Karpas-422 (cell line): Measurements from ENCODE around the gene MOB1B. TPM values are rescaled to one million over a fixed set of nuclear protein-coding genes. Genes with fewer than 3 reads are reported as not detected.
A peak's percentile ranks its signal among the peaks of the same experiment; 100 is the strongest.
"Not testable (repeated sequence)": the region's sequence is repeated elsewhere in the genome, so short reads cannot be mapped to it uniquely, and the experiment has no call there.

Experiments used
- DNase-seq: peaks from one replicate; pipeline ENCODE4 v3.0.0-alpha.2; 2015
- H2AFZ ChIP-seq: fragments of 200-600 bp; sonication (generic); 2 replicates; pipeline ENCODE4 v1.6.1; 2014; ENCODE audit warnings: antibody characterized with exemption, low read length, mixed read lengths
- H3K27ac ChIP-seq: fragments of 200-600 bp; sonication (generic); 2 replicates; pipeline ENCODE4 v1.5.1; 2014; ENCODE audit warnings: mild to moderate bottlenecking, low read length, moderate library complexity
- H3K27me3 ChIP-seq: fragments of 200-600 bp; sonication (generic); 2 replicates; pipeline ENCODE4 v1.6.1; 2014; ENCODE audit warnings: low read length, mixed read lengths
- H3K36me3 ChIP-seq: fragments of 200-600 bp; sonication (generic); 2 replicates; pipeline ENCODE4 v1.6.1; 2014; ENCODE audit warnings: low read length, mixed read lengths; ENCODE audit not compliant: insufficient read depth
- H3K4me1 ChIP-seq: fragments of 200-600 bp; sonication (generic); 2 replicates; pipeline ENCODE4 v1.6.1; 2014; ENCODE audit warnings: mild to moderate bottlenecking, low read length, mixed read lengths
- H3K4me2 ChIP-seq: fragments of 200-600 bp; sonication (generic); 2 replicates; pipeline ENCODE4 v1.6.1; 2014; ENCODE audit warnings: low read length, low read depth, mild to moderate bottlenecking; ENCODE audit not compliant: poor library complexity, severe bottlenecking
- H3K4me3 ChIP-seq: fragments of 200-600 bp; sonication (generic); 2 replicates; pipeline ENCODE4 v1.5.1; 2014; ENCODE audit warnings: mild to moderate bottlenecking, antibody characterized with exemption, low read length, mixed read lengths
- H3K79me2 ChIP-seq: fragments of 200-600 bp; sonication (generic); 2 replicates; pipeline ENCODE4 v1.6.1; 2014; ENCODE audit warnings: mild to moderate bottlenecking, low read length, mixed read lengths
- H3K9ac ChIP-seq: fragments of 200-600 bp; sonication (generic); 2 replicates; pipeline ENCODE4 v1.6.0; 2014; ENCODE audit warnings: low read length
- H3K9me2 ChIP-seq: fragments of 200-600 bp; sonication (generic), shearing (Covaris generic); replicated peaks from 2 replicates; pipeline ENCODE4 v1.6.0; 2014; ENCODE audit warnings: mild to moderate bottlenecking, low read length, moderate library complexity; ENCODE audit not compliant: insufficient read depth
- H3K9me3 ChIP-seq: fragments of 300-700, 200-600 bp; sonication (generic); 2 replicates; pipeline ENCODE4 v1.6.1; 2014; ENCODE audit warnings: low read length, mixed read lengths
- H4K20me1 ChIP-seq: fragments of 200-600 bp; sonication (generic); 2 replicates; pipeline ENCODE4 v1.6.1; 2014; ENCODE audit warnings: mild to moderate bottlenecking, antibody characterized with exemption, low read length, low read depth; ENCODE audit not compliant: insufficient read depth
- total RNA-seq: library from RNA; depleted of rRNA; stranded (reverse); fragments of >200 nt; shearing (Covaris generic); gene quantifications from 2 replicates; pipeline ENCODE4 v1.2.3, GENCODE V29; 2014; ENCODE audit warnings: low replicate concordance

The MOB1B gene
- total RNA-seq, 1 experiment from 2014 or later = 55.6 TPM

GRCh38 chr4:70877556-70877955 is 24.6 kb upstream of the MOB1B start:
- H3K27me3 ChIP-seq = no peaks in the 10 kb centered on the region
- no peaks in the 10 kb centered on the region for H4K20me1 ChIP-seq
- H3K4me2 ChIP-seq = no peak overlapping the region
- no peaks in the 10 kb centered on the region for H3K79me2 ChIP-seq
- peak overlapping the region; percentile 62; the same call in 1 of the 2 replicates for H2AFZ ChIP-seq
- DNase-seq = no peak
- H3K36me3 ChIP-seq = no peaks in the 10 kb centered on the region
- no peaks in the 10 kb centered on the region for H3K9me3 ChIP-seq
- no peaks in the 10 kb centered on the region for H3K9me2 ChIP-seq
- H3K9ac ChIP-seq = no peak overlapping the region
- no peak overlapping the region for H3K4me3 ChIP-seq
- no peak overlapping the region for H3K27ac ChIP-seq
- H3K4me1 ChIP-seq = peaks cover 22% of the 10 kb centered on the region

GRCh38 chr4:70880739-70881138 is 21.4 kb upstream of the MOB1B start:
- Histone ChIP-seq H3K4me2 (no peak overlapping the region), H3K27me3 (no peaks in the 10 kb centered on the region), H3K36me3 (no peaks in the 10 kb centered on the region), H3K79me2 (no peaks in the 10 kb centered on the region), H3K9ac (no peak overlapping the region), H3K27ac (no peak overlapping the region), H3K4me1 (peaks cover 6% of the 10 kb centered on the region), H4K20me1 (no peaks in the 10 kb centered on the region), H3K9me2 (no peaks in the 10 kb centered on the region), H2AFZ (no peak overlapping the region), H3K9me3 (no peaks in the 10 kb centered on the region), H3K4me3 (no peak overlapping the region)
- no peak for DNase-seq

DNA sequence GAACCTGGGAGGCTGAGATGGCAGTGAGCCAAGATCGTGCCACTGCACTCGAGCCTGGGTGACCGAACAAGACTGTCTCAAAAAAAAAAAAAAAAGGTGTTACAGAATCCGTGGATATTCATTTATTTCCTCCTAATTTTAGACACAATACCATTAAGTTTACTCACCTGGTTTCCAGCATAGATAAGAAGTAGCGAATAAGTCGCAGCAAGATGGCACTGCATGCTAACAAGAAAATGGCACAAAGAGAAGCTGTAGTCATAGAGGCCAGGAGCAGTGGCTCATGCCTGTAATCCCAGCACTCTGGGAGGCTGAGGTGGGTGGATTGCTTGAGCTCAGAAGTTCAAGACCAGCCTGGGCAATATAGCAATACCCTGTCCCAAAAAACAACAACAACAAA is 17.0 kb upstream of the MOB1B start:
- Histone ChIP-seq H2AFZ (no peak overlapping the region), H3K9me3 (no peaks in the 10 kb centered on the region), H3K36me3 (no peaks in the 10 kb centered on the region), H3K4me3 (no peak overlapping the region), H3K27me3 (no peaks in the 10 kb centered on the region), H3K4me2 (no peak overlapping the region), H3K4me1 (no peaks in the 10 kb centered on the region), H3K79me2 (no peaks in the 10 kb centered on the region), H3K9ac (no peak overlapping the region), H3K9me2 (no peaks in the 10 kb centered on the region), H3K27ac (no peak overlapping the region), H4K20me1 (no peaks in the 10 kb centered on the region)
- no peak for DNase-seq

DNA sequence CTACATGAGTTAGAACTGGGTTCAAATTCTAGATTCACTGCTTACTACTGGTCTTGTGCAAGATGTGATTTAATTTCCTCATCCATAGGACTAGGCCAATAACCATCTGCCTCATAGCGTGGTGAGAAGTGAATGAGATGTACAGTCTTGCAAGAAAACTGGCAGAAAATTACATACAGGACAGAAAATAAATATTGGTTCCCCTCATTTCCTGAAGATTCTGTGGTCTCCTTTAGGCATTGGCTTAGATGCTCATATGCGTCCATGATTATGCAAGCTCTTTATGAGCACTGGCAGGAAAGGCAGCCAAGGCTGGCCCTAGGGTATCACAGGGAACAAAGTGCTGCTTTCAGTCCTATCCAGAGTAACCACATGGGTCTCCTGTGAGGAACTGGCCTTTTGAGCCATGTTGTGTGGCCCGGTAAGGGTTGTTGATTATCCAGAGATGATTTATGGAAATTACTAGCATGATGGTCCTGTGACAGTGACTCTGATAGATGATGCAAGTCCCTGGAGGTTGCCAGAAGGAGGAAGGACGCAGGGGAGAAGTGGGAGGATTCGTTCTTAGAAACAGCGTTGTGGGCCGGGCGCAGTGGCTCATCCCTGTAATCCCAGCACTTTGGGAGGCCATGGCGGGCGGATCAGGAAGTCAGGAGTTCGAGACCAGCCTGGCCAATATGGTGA is 9.9 kb upstream of the MOB1B start:
- H3K4me2 ChIP-seq = no peak overlapping the region
- no peak overlapping the region for H3K9ac ChIP-seq
- H3K79me2 ChIP-seq = no peaks in the 10 kb centered on the region
- peaks cover 8% of the 10 kb centered on the region for H3K4me1 ChIP-seq
- H2AFZ ChIP-seq = no peak overlapping the region; the same call in 1 of the 2 replicates
- no peak overlapping the region for H3K4me3 ChIP-seq
- no peaks in the 10 kb centered on the region for H4K20me1 ChIP-seq
- no peaks in the 10 kb centered on the region for H3K36me3 ChIP-seq
- no peaks in the 10 kb centered on the region for H3K9me2 ChIP-seq
- H3K27ac ChIP-seq = no peak overlapping the region
- no peaks in the 10 kb centered on the region for H3K9me3 ChIP-seq
- H3K27me3 ChIP-seq = no peaks in the 10 kb centered on the region
- DNase-seq = no peak

- H3K27ac ChIP-seq = no peak overlapping the region
- no peaks in the 10 kb centered on the region for H3K9me3 ChIP-seq
- H3K4me2 ChIP-seq = no peak overlapping the region
- no peak overlapping the region for H2AFZ ChIP-seq
- no peaks in the 10 kb centered on the region for H4K20me1 ChIP-seq
- no peaks in the 10 kb centered on the region for H3K79me2 ChIP-seq
- DNase-seq = no peak
- no peaks in the 10 kb centered on the region for H3K9me2 ChIP-seq
- no peak overlapping the region for H3K9ac ChIP-seq
- H3K4me3 ChIP-seq = no peak overlapping the region
- no peaks in the 10 kb centered on the region for H3K36me3 ChIP-seq
- peaks cover 8% of the 10 kb centered on the region for H3K4me1 ChIP-seq
- no peaks in the 10 kb centered on the region for H3K27me3 ChIP-seq
Observed at GRCh38 chr4:70893790-70894189, 8.4 kb upstream of the MOB1B start.

DNA sequence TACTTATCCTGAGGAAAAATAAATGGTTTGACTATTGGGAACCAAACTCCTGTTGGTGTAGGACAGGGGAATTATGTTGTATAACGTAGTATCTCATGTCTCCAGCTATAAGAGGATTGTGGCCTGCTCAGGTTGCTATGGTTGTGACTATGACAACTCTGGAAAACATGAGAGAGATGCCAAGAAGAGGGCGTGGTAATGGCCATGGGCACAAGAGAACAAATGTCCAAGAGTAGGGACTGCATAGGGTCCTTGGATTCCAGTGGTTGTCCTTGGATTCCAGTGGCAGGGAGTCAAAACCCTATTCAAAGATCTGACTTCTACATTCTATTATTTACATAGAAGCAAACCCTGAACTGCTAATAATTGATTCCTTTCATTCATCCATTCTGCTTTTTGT is 6.8 kb upstream of the MOB1B start:
- Histone ChIP-seq H3K9ac (no peak overlapping the region), H3K36me3 (no peaks in the 10 kb centered on the region), H4K20me1 (no peaks in the 10 kb centered on the region), H2AFZ (no peak overlapping the region; the same call in 1 of the 2 replicates), H3K27ac (no peak overlapping the region), H3K4me2 (no peak overlapping the region), H3K9me2 (no peaks in the 10 kb centered on the region), H3K4me3 (no peak overlapping the region), H3K4me1 (peaks cover 8% of the 10 kb centered on the region), H3K27me3 (no peaks in the 10 kb centered on the region), H3K79me2 (no peaks in the 10 kb centered on the region), H3K9me3 (no peaks in the 10 kb centered on the region)
- DNase-seq = no peak

DNA sequence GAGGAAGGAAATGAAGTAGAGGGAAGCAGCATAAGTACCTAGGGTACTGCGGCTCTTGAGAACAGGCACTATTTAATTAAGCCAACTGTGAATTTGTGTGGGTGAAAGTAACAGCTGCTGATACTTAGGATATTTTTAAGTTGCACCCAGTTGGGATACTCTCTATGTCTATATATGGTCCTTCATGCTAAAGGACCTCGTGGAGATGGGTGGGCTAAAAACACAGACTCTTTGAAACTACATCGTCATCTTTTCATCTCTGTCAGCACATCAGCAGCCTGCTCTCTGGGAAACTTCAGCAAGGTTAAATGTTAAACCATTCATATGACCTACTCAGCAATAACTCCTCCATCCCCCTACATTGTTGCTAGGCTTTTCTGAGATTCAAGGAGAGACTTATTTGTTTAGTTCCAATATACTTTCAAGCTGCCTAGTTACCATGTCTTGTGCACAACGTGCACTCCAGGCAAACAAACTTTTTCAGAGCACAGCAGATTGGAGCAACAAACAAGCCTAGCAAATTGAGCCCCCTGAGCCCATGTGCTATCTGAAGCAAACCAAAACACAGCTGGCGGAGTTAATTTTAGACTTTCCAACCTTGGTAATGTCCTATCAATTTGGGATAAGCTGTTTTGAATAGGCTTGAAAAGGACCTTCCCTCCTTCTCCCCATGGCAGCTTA is 6.2 kb upstream of the MOB1B start:
- H3K36me3 ChIP-seq = no peaks in the 10 kb centered on the region
- H4K20me1 ChIP-seq = no peaks in the 10 kb centered on the region
- no peak overlapping the region for H3K4me3 ChIP-seq
- no peak overlapping the region; the same call in 1 of the 2 replicates for H2AFZ ChIP-seq
- H3K9me3 ChIP-seq = no peaks in the 10 kb centered on the region
- H3K4me1 ChIP-seq = peaks cover 8% of the 10 kb centered on the region
- no peaks in the 10 kb centered on the region for H3K79me2 ChIP-seq
- DNase-seq = no peak
- no peak overlapping the region for H3K9ac ChIP-seq
- no peak overlapping the region for H3K27ac ChIP-seq
- no peaks in the 10 kb centered on the region for H3K9me2 ChIP-seq
- H3K27me3 ChIP-seq = no peaks in the 10 kb centered on the region
- H3K4me2 ChIP-seq = no peak overlapping the region

DNA sequence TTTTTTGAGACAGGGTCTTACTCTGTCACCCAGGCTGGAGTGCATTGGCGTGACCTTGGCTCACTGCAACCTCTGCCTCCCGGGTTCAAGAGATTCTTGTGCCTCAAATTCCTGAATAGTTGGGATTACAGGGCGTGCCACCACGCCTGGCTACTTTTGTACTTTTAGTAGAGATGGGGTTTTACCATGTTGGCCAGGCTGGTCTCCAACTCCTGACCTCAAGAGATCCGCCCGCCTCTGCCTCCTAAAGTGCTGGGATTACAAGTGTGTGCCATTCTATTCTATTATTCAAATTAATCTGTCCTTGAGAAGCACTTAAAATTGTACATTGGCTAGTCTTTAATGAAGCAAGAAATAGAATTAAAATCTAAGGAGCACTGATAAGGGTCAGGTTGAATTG is 3.6 kb upstream of the MOB1B start:
- H3K4me3 ChIP-seq, H3K36me3 ChIP-seq, H3K27ac ChIP-seq, H2AFZ ChIP-seq, H3K27me3 ChIP-seq, H3K9ac ChIP-seq, H3K9me3 ChIP-seq, DNase-seq, H3K4me2 ChIP-seq, H3K9me2 ChIP-seq, H4K20me1 ChIP-seq: not testable (repeated sequence)
- H3K4me1 ChIP-seq = peaks cover 21% of the 10 kb centered on the region
- H3K79me2 ChIP-seq = peaks cover 21% of the 10 kb centered on the region
